Measurements from ENCODE around the gene SMOC2.

GRCh38 chr6:168704678-168705077 is 263.7 kb downstream of the SMOC2 start:
- no peak for TF ChIP-seq CTCF (IDR thresholded peaks at IDR 0.05)
- TF ChIP-seq POLR2A (IDR thresholded peaks at IDR 0.05): no peak

Measured in thyroid gland (tissue), 4 donors.